GM21447 (cell line): Measurements from ENCODE around the gene SERPINA12.
"Not testable (repeated sequence)": the region's sequence is repeated elsewhere in the genome, so short reads cannot be mapped to it uniquely, and the experiment has no call there.

Source experiments
- ATAC-seq: cut with Tn5 transposase; IDR thresholded peaks from one replicate; pipeline ENCODE4 v1.9.1; 2021; ENCODE audit not compliant: unreplicated experiment

Gene SERPINA12

DNA sequence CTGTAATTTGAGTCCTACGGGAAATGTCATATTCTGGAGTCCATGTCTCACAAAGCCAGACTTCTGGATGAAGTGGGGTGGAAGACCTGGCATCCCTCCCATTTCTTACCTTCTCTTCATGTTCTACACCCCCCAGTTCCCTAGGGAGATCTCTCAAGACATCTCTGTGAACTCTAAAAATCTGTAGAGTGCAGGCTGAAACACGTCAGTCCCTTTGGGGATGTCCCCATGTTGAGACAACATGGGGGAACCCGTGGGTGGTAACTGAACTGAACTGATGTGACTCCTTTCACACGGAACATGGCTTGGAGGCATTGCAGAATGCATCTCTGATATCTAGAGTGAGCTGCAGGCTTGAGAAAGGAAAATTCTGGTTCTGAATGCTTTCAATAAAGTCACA lies 15.2 kb downstream of the SERPINA12 start:
- no peak for ATAC-seq

- no peak for ATAC-seq
Observed at GRCh38 chr14:94491511-94491910, 17.8 kb downstream of the SERPINA12 start.

DNA sequence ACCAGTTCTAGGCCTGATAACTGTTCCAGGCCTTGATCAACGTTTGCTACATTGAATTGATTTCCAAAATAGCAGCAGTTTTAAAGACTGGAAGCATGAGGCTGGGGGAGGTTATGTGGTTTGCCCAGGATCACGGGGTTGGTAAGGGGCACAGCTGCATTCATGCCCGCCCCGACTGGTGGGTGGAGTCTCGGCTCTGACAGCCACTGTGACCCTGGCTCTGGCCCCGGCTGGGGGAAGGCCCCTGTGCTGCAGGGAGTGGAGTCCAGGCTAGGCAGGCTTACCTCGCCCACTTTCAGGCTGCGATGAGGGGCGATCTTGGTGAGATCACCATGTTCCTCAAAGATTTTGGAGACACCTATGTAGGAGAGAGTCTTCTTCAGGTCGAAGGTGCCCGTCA lies 19.9 kb downstream of the SERPINA12 start:
- no peak for ATAC-seq

DNA sequence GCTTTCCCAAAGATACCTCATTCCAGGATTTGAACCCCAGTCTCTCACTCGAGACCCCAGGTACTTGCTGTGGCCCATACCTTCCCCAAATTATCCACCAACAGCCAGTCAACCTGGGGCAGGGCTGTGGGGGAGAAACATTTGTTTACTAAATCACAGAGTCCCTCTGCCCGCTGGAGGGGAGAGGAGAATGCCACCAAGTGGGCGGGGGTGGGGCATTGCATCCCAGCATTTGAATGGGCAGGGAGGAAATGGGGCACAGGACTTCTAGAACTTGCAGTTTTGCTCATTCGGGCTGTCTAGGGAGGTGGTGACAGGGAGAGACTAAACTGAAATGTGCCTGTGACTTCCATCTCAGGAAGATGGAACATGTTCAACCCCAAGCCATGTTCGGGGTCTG lies 22.4 kb downstream of the SERPINA12 start:
- ATAC-seq = no peak

- no peak for ATAC-seq
Observed at GRCh38 chr14:94485944-94486841, 23.1 kb downstream of the SERPINA12 start.

GRCh38 chr14:94484481-94484880 lies 24.8 kb downstream of the SERPINA12 start:
- ATAC-seq = no peak

- ATAC-seq = no peak
Observed at GRCh38 chr14:94483729-94484275, 25.5 kb downstream of the SERPINA12 start.

DNA sequence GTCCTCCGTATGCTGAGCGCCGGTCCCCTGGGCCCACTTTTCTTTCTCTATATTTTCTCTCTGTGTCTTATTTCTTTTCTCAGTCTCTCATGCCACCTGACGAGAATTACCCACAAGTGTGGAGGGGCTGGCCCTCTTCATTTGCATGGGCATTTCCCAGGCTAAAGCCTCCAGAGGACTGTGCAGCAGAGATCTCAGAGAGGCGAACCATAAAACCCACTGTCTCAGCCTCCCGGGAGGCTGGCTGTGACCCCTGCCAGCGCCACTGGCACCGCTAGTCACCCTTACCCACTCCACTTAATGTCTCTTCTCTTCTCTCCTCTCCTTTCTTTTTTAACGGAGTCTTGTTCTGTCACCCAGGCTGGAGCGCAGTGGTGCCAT lies 26.2 kb downstream of the SERPINA12 start:
- no peak for ATAC-seq

- ATAC-seq = not testable (repeated sequence)
Observed at GRCh38 chr14:94482132-94483070, 26.9 kb downstream of the SERPINA12 start.

- no peak for ATAC-seq
Observed at GRCh38 chr14:94481468-94482131, 27.7 kb downstream of the SERPINA12 start.

- no peak for ATAC-seq
Observed at GRCh38 chr14:94480809-94481208, 28.5 kb downstream of the SERPINA12 start.

DNA sequence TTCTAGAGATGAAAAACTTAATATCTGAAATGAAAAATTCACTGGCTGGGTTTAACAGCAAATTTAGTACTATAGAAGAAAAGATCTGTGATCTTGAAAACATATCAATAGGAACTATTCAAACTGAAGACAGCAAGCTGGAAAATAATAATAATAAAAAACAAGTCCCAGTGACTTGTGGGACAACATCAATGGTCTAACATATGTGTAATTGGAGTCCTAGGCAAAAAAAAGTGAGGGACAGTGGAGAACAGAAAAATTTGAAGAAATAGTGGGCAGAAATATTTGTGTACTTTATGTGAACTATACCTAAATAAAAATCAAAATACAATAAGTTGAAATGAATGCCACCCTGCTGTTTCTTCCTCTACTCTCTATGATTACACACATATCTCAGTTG lies 30.8 kb downstream of the SERPINA12 start:
- no peak for ATAC-seq

DNA sequence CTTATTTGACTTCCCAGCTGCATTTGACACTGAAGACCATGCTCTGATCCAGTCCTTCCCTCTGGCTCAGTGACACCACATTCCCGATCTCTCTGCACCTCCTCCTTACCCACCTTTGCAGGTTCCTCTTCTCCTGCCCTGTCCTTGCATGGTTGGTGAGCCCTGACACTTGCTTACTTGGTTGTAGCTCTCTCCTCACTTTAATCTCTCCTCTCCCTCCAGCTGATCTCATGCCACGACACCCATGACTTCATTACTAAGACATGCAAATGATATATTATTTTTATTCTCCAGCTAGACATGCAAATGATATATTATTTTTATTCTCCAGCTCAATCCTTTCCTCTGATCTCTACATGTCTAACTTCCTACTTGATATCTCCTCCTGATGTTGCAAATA lies 33.2 kb downstream of the SERPINA12 start, which contains the start of gene SERPINA9:
Gene SERPINA9 (minus strand): TSS at position 175 of the 400 bp plus-strand sequence. CDS start 6,357 bp downstream, outside the sequence.
- ATAC-seq = no peak

DNA sequence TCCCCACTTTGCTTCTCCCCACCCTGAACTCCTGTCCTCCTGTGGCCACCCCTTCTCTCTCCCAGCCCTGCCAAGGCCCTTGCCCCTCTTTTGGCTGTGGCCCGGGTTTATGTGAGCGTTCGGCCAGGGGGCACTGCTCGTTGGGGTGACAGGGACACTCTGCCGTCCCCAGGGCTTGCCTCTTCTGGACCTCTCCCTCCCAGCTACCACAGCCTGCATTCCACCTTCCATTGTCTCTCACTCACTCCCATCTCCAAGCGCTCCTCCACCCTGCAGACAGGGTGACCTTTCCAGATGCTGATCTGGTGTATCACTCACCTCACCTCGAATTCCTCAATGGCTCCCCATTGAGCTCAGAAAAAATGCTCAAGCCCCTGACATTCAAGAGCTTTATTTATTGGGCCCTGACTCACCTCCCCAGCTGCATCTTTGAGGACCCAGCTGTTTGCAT lies 34.7 kb downstream of the SERPINA12 start:
- no peak for ATAC-seq

DNA sequence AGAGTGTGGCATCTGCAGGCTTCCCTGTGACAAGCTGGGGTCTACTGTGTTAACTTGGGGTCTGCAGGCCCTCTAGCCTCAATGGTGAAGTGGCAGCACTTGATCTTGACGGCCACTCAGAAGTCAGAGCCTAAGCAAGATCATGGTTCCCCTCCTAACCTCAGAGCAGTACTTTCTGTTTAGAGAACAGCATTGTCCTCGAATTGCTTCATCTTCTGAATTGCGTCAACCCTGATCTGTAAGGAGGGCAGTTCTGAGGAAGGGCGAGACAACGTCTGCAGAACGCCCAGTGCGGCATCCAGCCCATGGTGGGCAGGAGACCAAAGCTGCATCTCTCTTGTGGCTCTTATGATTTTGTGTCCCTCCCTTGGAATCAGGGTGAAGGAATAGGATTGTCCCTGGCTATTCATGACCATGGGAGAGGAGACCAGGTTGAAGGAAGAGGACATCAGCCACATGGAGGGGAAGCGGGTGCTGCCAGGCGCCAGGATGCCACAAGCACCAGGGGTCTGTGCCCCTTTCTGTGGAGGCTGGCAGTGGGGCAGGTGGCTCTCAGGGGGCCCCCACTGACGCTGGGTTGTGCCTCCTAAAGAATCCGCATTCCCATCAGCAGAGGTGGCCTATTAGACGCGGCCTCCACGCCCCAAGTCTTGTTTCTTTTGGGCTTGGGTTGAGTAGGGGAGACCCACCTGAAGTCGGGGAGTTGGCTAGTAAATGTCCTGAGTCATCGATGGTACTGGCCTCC lies 35.4 kb downstream of the SERPINA12 start:
- no peak for ATAC-seq

GRCh38 chr14:94472842-94473241 lies 36.4 kb downstream of the SERPINA12 start:
- no peak for ATAC-seq

GRCh38 chr14:94471045-94471444 lies 38.2 kb downstream of the SERPINA12 start:
- ATAC-seq = no peak

GRCh38 chr14:94470311-94470710 lies 39.0 kb downstream of the SERPINA12 start:
- no peak for ATAC-seq

- no peak for ATAC-seq
Observed at GRCh38 chr14:94469261-94469660, 40.0 kb downstream of the SERPINA12 start.
